GM23338 (cell line): ENCODE data around the gene CETP. TPM values are rescaled to one million over a fixed set of nuclear protein-coding genes. Genes with fewer than 3 reads are reported as not detected.

Experiments used
- ATAC-seq: fragments of 200-7000 bp; cut with Tn5 transposase; 3 replicates; pipeline ENCODE4 v1.9.1; 2020
- DNase-seq: peaks from one replicate; pipeline ENCODE4 v3.0.0-alpha.2; 2015; ENCODE audit warnings: low spot score
- H2AFZ ChIP-seq: fragments of 200-600 bp; sonication (generic); 2 replicates; pipeline ENCODE4 v1.8.0; 2016; ENCODE audit warnings: antibody characterized with exemption, mild to moderate bottlenecking, moderate library complexity
- H3F3A ChIP-seq: fragments of 200-600 bp; sonication (generic); replicated peaks from 2 replicates; pipeline ENCODE4 v1.8.0; 2017; ENCODE audit warnings: antibody characterized with exemption, mixed run types, low read depth
- H3K27ac ChIP-seq: fragments of 200-600 bp; sonication (generic); 2 replicates; pipeline ENCODE4 v1.6.1; 2016; ENCODE audit warnings: low read depth
- H3K27me3 ChIP-seq: fragments of 200-600 bp; sonication (generic); 2 replicates; pipeline ENCODE4 v1.8.0; 2016; ENCODE audit warnings: mild to moderate bottlenecking, mixed run types, moderate library complexity; ENCODE audit not compliant: insufficient read depth
- H3K36me3 ChIP-seq: fragments of 200-600 bp; sonication (generic); 2 replicates; pipeline ENCODE4 v1.8.0; 2016; ENCODE audit warnings: mild to moderate bottlenecking; ENCODE audit not compliant: insufficient read depth
- H3K4me1 ChIP-seq: fragments of 200-600 bp; sonication (generic); 2 replicates; pipeline ENCODE4 v1.8.0; 2016; ENCODE audit warnings: mild to moderate bottlenecking, moderate library complexity; ENCODE audit not compliant: insufficient read depth
- H3K4me2 ChIP-seq: fragments of 200-600 bp; sonication (generic); 2 replicates; pipeline ENCODE4 v1.7.1; 2017; ENCODE audit warnings: mixed run types
- H3K4me3 ChIP-seq: fragments of 200-600 bp; sonication (generic); 2 replicates; pipeline ENCODE4 v1.6.1; 2016; ENCODE audit warnings: mixed run types
- H3K79me2 ChIP-seq: fragments of 200-600 bp; sonication (generic); replicated peaks from 2 replicates; pipeline ENCODE4 v1.8.0; 2017; ENCODE audit warnings: mild to moderate bottlenecking; ENCODE audit not compliant: insufficient read depth
- H3K9me2 ChIP-seq: fragments of 200-600 bp; sonication (generic); 2 replicates; pipeline ENCODE4 v1.8.0; 2017; ENCODE audit not compliant: insufficient read depth
- H4K20me1 ChIP-seq: fragments of 200-600 bp; sonication (generic); replicated peaks from 2 replicates; pipeline ENCODE4 v1.8.0; 2017; ENCODE audit warnings: mild to moderate bottlenecking; ENCODE audit not compliant: insufficient read depth
- H3K27ac Mint-ChIP-seq: 2 replicates; pipeline ENCODE4 v1.8.0; 2020; ENCODE audit warnings: inconsistent platforms, mild to moderate bottlenecking, moderate library complexity, mixed read lengths
- H3K27me3 Mint-ChIP-seq: 3 replicates; pipeline ENCODE4 v1.8.0; 2022; ENCODE audit warnings: low read depth, mild to moderate bottlenecking, moderate library complexity, mixed read lengths, inconsistent platforms; ENCODE audit not compliant: insufficient read depth, poor library complexity
- H3K36me3 Mint-ChIP-seq: 3 replicates; pipeline ENCODE4 v1.8.0; 2021; ENCODE audit warnings: low read depth, mild to moderate bottlenecking, inconsistent platforms, moderate library complexity, mixed read lengths
- H3K4me1 Mint-ChIP-seq: 3 replicates; pipeline ENCODE4 v1.8.0; 2020; ENCODE audit warnings: mild to moderate bottlenecking, inconsistent platforms, mixed read lengths
- H3K4me3 Mint-ChIP-seq: 3 replicates; pipeline ENCODE4 v1.8.0; 2021; ENCODE audit warnings: moderate library complexity, mild to moderate bottlenecking, inconsistent platforms, mixed read lengths
- H3K9me3 Mint-ChIP-seq: 3 replicates; pipeline ENCODE4 v1.8.0; 2020; ENCODE audit warnings: moderate library complexity, mild to moderate bottlenecking, inconsistent platforms, mixed read lengths
- CREB1 ChIP-seq: fragments of 250-450 bp; sonication (Bioruptor Pico); IDR thresholded peaks from 2 replicates; pipeline ENCODE4 v1.5.0; 2020; ENCODE audit warnings: low read depth, mild to moderate bottlenecking, moderate library complexity
- EZH2phosphoT487 ChIP-seq: fragments of 200-600 bp; sonication (generic); IDR thresholded peaks from one replicate; pipeline ENCODE4 v1.8.1; 2018; ENCODE audit warnings: antibody characterized with exemption; ENCODE audit not compliant: unreplicated experiment
- POLR2AphosphoS5 ChIP-seq: IDR thresholded peaks from 2 replicates; pipeline ENCODE4 v1.6.1; 2016; ENCODE audit warnings: antibody characterized with exemption, low read depth
- STAT1 ChIP-seq: IDR thresholded peaks from one replicate; pipeline ENCODE4 v1.6.1; 2016; ENCODE audit warnings: antibody characterized with exemption; ENCODE audit not compliant: unreplicated experiment
- ZNF114 ChIP-seq: fragments of 250-450 bp; sonication (Bioruptor Pico); IDR thresholded peaks from 2 replicates; pipeline ENCODE4 v1.5.0; 2020; ENCODE audit warnings: mild to moderate bottlenecking, moderate library complexity
- polyA plus RNA-seq: library from polyadenylated mRNA; unstranded; fragments of >200 nt; fragmentation: Nextera tagmentation; extraction: Ambion mirVana; gene quantifications from 2 replicates; pipeline ENCODE4 v1.2.1, GENCODE V29; 2016
- total RNA-seq: library from RNA; depleted of rRNA; stranded (reverse); fragments of >200 nt; shearing (Covaris generic); gene quantifications from 2 replicates; pipeline ENCODE4 v1.2.3, GENCODE V29; 2014
- TF ChIP-seq, protein P1 (sequence below): fragments of 250-450 bp; sonication (Bioruptor Pico); IDR thresholded peaks from 2 replicates; pipeline ENCODE4 v1.5.0; 2020; ENCODE audit warnings: mild to moderate bottlenecking, moderate library complexity
- TF ChIP-seq, protein P2 (sequence below), 2 experiments: fragments of 200-600 bp in 1 of 2; sonication (generic) in 1 of 2; conservative IDR thresholded peaks; 2 replicates each; pipeline versions ENCODE4 v1.5.1 to v1.6.1; 2016 to 2017; ENCODE audit warnings: antibody characterized with exemption in 2 of 2, low read depth in 2 of 2, mild to moderate bottlenecking in 2 of 2, moderate library complexity in 1 of 2

Gene CETP
- total and polyA plus RNA-seq, 2 experiments from 2014 or later: not detected

DNA sequence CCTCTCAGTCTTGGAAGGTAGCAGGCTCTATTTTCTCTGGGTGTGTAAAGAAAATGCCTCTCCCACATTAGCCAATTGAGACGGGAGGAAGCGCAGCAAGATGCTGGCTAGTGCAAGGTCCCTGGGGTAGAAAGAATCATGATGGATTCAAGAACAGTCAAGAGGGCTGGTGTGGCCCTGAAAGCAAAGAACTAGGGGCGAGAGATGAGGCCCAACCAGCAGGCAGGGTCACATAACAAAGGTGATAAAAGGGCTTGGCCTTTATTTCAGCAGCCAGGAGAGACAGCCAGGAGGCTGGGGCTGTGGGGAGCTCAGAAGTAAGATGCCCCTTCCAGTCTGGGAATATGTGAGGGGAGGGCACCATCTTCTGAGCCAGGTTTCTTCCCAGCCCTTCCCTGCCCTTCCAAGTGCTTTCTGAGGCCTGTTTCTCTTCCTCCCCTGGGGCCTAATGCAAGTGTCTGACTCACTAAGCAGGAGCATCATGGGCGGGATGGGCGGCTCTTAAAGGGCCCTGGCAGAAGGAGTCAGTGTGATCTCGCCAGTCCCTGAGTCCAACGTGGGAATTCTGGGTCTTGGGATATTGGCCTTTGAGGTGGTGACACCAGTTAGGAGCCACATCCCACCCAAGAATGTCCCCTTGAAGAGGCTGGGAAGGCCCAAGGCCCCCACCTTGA is 23.7 kb downstream of the CETP start (continued):
- TF ChIP-seq, protein P1, sequence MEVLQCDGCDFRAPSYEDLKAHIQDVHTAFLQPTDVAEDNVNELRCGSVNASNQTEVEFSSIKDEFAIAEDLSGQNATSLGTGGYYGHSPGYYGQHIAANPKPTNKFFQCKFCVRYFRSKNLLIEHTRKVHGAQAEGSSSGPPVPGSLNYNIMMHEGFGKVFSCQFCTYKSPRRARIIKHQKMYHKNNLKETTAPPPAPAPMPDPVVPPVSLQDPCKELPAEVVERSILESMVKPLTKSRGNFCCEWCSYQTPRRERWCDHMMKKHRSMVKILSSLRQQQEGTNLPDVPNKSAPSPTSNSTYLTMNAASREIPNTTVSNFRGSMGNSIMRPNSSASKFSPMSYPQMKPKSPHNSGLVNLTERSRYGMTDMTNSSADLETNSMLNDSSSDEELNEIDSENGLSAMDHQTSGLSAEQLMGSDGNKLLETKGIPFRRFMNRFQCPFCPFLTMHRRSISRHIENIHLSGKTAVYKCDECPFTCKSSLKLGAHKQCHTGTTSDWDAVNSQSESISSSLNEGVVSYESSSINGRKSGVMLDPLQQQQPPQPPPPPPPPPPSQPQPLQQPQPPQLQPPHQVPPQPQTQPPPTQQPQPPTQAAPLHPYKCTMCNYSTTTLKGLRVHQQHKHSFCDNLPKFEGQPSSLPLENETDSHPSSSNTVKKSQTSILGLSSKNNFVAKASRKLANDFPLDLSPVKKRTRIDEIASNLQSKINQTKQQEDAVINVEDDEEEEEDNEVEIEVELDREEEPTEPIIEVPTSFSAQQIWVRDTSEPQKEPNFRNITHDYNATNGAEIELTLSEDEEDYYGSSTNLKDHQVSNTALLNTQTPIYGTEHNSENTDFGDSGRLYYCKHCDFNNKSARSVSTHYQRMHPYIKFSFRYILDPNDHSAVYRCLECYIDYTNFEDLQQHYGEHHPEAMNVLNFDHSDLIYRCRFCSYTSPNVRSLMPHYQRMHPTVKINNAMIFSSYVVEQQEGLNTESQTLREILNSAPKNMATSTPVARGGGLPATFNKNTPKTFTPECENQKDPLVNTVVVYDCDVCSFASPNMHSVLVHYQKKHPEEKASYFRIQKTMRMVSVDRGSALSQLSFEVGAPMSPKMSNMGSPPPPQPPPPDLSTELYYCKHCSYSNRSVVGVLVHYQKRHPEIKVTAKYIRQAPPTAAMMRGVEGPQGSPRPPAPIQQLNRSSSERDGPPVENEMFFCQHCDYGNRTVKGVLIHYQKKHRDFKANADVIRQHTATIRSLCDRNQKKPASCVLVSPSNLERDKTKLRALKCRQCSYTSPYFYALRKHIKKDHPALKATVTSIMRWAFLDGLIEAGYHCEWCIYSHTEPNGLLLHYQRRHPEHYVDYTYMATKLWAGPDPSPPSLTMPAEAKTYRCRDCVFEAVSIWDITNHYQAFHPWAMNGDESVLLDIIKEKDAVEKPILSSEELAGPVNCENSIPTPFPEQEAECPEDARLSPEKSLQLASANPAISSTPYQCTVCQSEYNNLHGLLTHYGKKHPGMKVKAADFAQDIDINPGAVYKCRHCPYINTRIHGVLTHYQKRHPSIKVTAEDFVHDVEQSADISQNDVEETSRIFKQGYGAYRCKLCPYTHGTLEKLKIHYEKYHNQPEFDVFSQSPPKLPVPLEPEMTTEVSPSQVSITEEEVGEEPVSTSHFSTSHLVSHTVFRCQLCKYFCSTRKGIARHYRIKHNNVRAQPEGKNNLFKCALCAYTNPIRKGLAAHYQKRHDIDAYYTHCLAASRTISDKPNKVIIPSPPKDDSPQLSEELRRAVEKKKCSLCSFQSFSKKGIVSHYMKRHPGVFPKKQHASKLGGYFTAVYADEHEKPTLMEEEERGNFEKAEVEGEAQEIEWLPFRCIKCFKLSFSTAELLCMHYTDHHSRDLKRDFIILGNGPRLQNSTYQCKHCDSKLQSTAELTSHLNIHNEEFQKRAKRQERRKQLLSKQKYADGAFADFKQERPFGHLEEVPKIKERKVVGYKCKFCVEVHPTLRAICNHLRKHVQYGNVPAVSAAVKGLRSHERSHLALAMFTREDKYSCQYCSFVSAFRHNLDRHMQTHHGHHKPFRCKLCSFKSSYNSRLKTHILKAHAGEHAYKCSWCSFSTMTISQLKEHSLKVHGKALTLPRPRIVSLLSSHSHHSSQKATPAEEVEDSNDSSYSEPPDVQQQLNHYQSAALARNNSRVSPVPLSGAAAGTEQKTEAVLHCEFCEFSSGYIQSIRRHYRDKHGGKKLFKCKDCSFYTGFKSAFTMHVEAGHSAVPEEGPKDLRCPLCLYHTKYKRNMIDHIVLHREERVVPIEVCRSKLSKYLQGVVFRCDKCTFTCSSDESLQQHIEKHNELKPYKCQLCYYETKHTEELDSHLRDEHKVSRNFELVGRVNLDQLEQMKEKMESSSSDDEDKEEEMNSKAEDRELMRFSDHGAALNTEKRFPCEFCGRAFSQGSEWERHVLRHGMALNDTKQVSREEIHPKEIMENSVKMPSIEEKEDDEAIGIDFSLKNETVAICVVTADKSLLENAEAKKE: no peak
- no peak for TF ChIP-seq EZH2phosphoT487
- TF ChIP-seq, protein P2, sequence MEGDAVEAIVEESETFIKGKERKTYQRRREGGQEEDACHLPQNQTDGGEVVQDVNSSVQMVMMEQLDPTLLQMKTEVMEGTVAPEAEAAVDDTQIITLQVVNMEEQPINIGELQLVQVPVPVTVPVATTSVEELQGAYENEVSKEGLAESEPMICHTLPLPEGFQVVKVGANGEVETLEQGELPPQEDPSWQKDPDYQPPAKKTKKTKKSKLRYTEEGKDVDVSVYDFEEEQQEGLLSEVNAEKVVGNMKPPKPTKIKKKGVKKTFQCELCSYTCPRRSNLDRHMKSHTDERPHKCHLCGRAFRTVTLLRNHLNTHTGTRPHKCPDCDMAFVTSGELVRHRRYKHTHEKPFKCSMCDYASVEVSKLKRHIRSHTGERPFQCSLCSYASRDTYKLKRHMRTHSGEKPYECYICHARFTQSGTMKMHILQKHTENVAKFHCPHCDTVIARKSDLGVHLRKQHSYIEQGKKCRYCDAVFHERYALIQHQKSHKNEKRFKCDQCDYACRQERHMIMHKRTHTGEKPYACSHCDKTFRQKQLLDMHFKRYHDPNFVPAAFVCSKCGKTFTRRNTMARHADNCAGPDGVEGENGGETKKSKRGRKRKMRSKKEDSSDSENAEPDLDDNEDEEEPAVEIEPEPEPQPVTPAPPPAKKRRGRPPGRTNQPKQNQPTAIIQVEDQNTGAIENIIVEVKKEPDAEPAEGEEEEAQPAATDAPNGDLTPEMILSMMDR (conservative IDR thresholded peaks at IDR 0.05; ENCODE audit: low read depth in 2 of 2): no peak
- TF ChIP-seq CREB1: no peak
- TF ChIP-seq STAT1: no peak
- no peak for TF ChIP-seq ZNF114 (CRISPR knock-in tag)

DNA sequence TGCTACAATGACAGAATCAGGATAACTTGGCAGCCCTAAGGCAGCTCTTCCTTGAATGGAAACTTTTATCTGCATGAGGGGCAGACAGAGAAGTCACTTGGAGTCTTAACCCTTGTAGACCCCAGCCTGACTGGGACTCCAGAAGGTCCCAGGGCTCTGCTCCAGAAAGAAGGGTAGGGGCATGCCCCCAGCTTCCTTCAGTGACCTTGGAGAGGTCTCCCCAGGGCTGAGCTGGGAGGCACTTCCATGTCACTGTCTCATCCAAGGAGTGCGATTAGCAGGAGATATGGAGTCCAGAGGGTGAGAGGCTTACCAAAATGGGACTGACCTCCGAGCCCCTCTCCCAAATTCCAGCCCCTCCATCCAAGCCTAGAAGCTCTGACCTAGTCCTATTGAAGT is 24.2 kb downstream of the CETP start:
- no peak overlapping the region for H3K27ac ChIP-seq
- H3K9me2 ChIP-seq: no peaks in the 10 kb centered on the region
- ATAC-seq: no peak
- no peak for TF ChIP-seq POLR2AphosphoS5
- TF ChIP-seq ZNF114 (CRISPR knock-in tag): no peak
- no peak for TF ChIP-seq CREB1
- TF ChIP-seq, protein P1: no peak

More for the DNA sequence above, 24.2 kb downstream of the CETP start:
- no peaks in the 10 kb centered on the region for H4K20me1 ChIP-seq
- H3K36me3 ChIP-seq: no peaks in the 10 kb centered on the region
- peaks cover 10% of the 10 kb centered on the region; the same call in 1 of the 2 replicates for H3K4me1 ChIP-seq
- no peaks in the 10 kb centered on the region for H3K79me2 ChIP-seq
- no peaks in the 10 kb centered on the region; the same call in 2 of the 3 replicates for H3K9me3 Mint-ChIP-seq
- DNase-seq: no peak
- H3K27me3 ChIP-seq: peaks cover 35% of the 10 kb centered on the region
- peaks cover 27% of the 10 kb centered on the region for H3K27me3 Mint-ChIP-seq
- no peak overlapping the region for H3K4me3 Mint-ChIP-seq
- no peak overlapping the region for H3K4me3 ChIP-seq
- H3K27ac Mint-ChIP-seq: no peak overlapping the region
- no peak overlapping the region for H3K4me2 ChIP-seq
- no peak overlapping the region for H2AFZ ChIP-seq
- H3F3A ChIP-seq: no peaks in the 10 kb centered on the region
- peaks cover 19% of the 10 kb centered on the region for H3K4me1 Mint-ChIP-seq
- H3K36me3 Mint-ChIP-seq: no peaks in the 10 kb centered on the region; the same call in 2 of the 3 replicates
